Spleen (tissue), 7 donors: ENCODE measurements around the gene TNRC6B.

Experiments used
- CTCF ChIP-seq, 11 experiments: fragments of 200-600 bp in 7 of 11; fragments of 450-650 bp in 4 of 11; sonication (generic) in 4 of 11; IDR thresholded peaks in 8 of 11; conservative IDR thresholded peaks in 3 of 11; 1 replicate in 7 of 11; 2 replicates in 4 of 11; pipeline versions ENCODE4 v1.4.0 to v1.8.0; 2016 to 2021; ENCODE audit warnings: antibody characterized with exemption in 11 of 11, inconsistent platforms in 4 of 11, mild to moderate bottlenecking in 1 of 11
- POLR2AphosphoS5 ChIP-seq, 3 donors: sonication (generic); formaldehyde crosslinking; IDR thresholded peaks; one replicate each; pipeline ENCODE4 v1.5.1; 2017; ENCODE audit warnings: antibody characterized with exemption in 3 of 3
- donor health status: DM: no; HTN: no; CAD: no; lungs with moderate emphysema.
- donor health status: DM: no; HTN: no; CAD: no.
- donor health status: DM: no; HTN: no; CAD: no.

GRCh38 chr22:40218723-40219294 lies 41.1 kb downstream of the TNRC6B start:
- no peak for TF ChIP-seq CTCF (IDR thresholded peaks at IDR 0.05 in 8 of 11, conservative IDR thresholded peaks at IDR 0.05 in 3 of 11)
- no peak for TF ChIP-seq POLR2AphosphoS5 (IDR thresholded peaks at IDR 0.05)
